LNCAP (cell line): ENCODE data around the gene ANO3.

Experiments used
- CTCF ChIP-seq: fragments of 450-650 bp; IDR thresholded peaks from 2 replicates; pipeline ENCODE4 v1.5.1; 2017; ENCODE audit warnings: mild to moderate bottlenecking

ANO3 gene

GRCh38 chr11:26704249-26704648 is 372.3 kb downstream of the ANO3 start:
- no peak for TF ChIP-seq CTCF

- TF ChIP-seq CTCF, result no peak
These were observed 374.3 kb downstream of the ANO3 start for GRCh38 chr11:26706181-26706580.

- no peak for TF ChIP-seq CTCF
These were observed 377.0 kb downstream of the ANO3 start for GRCh38 chr11:26708736-26709456.

GRCh38 chr11:26710489-26710888 is 378.6 kb downstream of the ANO3 start:
- TF ChIP-seq CTCF, result no peak

GRCh38 chr11:26712497-26712896 is 380.6 kb downstream of the ANO3 start:
- TF ChIP-seq CTCF, result no peak
